WTC11 (cell line): Measurements from ENCODE around the gene LCORL. TPM values are rescaled to one million over a fixed set of nuclear protein-coding genes. Genes with fewer than 3 reads are reported as not detected.

Experiments used
- ATAC-seq: fragments of 200-7000 bp; cut with Tn5 transposase; 2 replicates; pipeline ENCODE4 v1.10.0; 2021; ENCODE audit warnings: mild to moderate bottlenecking, moderate library complexity
- CTCF ChIA-PET: fragments of 300-600 bp; sonication (Branson Sonifier 250); formaldehyde crosslinking; loops from one replicate; lab custom pipeline; 2021; ENCODE audit warnings: antibody characterized with exemption; lab: Charles Lee
- POLR2A ChIA-PET: fragments of 350-600 bp; sonication (Branson Sonifier 250); formaldehyde crosslinking; loops from one replicate; lab custom pipeline; 2021; ENCODE audit warnings: antibody characterized with exemption; lab: Charles Lee
- DNase-seq: peaks from one replicate; pipeline ENCODE4 v3.0.0; 2021; ENCODE audit warnings: low spot score
- H3K27ac Mint-ChIP-seq: 2 replicates; pipeline ENCODE4 v1.8.0; 2021; ENCODE audit warnings: mixed read lengths
- H3K27me3 Mint-ChIP-seq: 2 replicates; pipeline ENCODE4 v1.8.0; 2021; ENCODE audit warnings: low read depth, mild to moderate bottlenecking, moderate library complexity, mixed read lengths
- H3K36me3 Mint-ChIP-seq: 2 replicates; pipeline ENCODE4 v1.8.0; 2021; ENCODE audit warnings: mixed read lengths
- H3K4me1 Mint-ChIP-seq: 2 replicates; pipeline ENCODE4 v1.8.0; 2022; ENCODE audit warnings: mixed read lengths
- H3K4me3 Mint-ChIP-seq: 2 replicates; pipeline ENCODE4 v1.8.0; 2021; ENCODE audit warnings: mild to moderate bottlenecking, moderate library complexity, mixed read lengths
- H3K9me3 Mint-ChIP-seq: 2 replicates; pipeline ENCODE4 v1.8.0; 2021; ENCODE audit warnings: mixed read lengths
- CREB1 ChIP-seq: sonication (generic); formaldehyde crosslinking; IDR thresholded peaks from 2 replicates; pipeline ENCODE4 v1.8.0; 2023; ENCODE audit warnings: mild to moderate bottlenecking, missing genetic modification reagents
- EMX1 ChIP-seq: fragments of 250-450 bp; sonication (Bioruptor Pico); IDR thresholded peaks from 2 replicates; pipeline ENCODE4 v1.8.0; 2021; ENCODE audit warnings: mild to moderate bottlenecking
- ETV6 ChIP-seq: sonication (generic); formaldehyde crosslinking; IDR thresholded peaks from 2 replicates; pipeline ENCODE4 v1.8.1; 2022; ENCODE audit warnings: mild to moderate bottlenecking, missing genetic modification reagents
- HMGA2 ChIP-seq: fragments of 250-450 bp; sonication (Bioruptor Pico); IDR thresholded peaks from 2 replicates; pipeline ENCODE4 v1.4.0; 2021; ENCODE audit warnings: mild to moderate bottlenecking, moderate library complexity
- MYBL2 ChIP-seq: sonication (generic); formaldehyde crosslinking; IDR thresholded peaks from 2 replicates; pipeline ENCODE4 v1.8.1; 2023; ENCODE audit warnings: mild to moderate bottlenecking, moderate library complexity, missing genetic modification reagents
- NR1H2 ChIP-seq: sonication (generic); formaldehyde crosslinking; IDR thresholded peaks from 2 replicates; pipeline ENCODE4 v1.9.0; 2021; ENCODE audit warnings: mild to moderate bottlenecking, moderate library complexity, missing genetic modification reagents
- NR3C1 ChIP-seq: sonication (generic); formaldehyde crosslinking; conservative IDR thresholded peaks from 2 replicates; pipeline ENCODE4 v1.8.1; 2023; ENCODE audit warnings: low read depth, mild to moderate bottlenecking, missing genetic modification reagents
- SMAD4 ChIP-seq: sonication (generic); formaldehyde crosslinking; IDR thresholded peaks from 2 replicates; pipeline ENCODE4 v1.8.0; 2022; ENCODE audit warnings: mild to moderate bottlenecking, missing genetic modification reagents
- SOX15 ChIP-seq: fragments of 250-450 bp; sonication (Bioruptor Pico); IDR thresholded peaks from 2 replicates; pipeline ENCODE4 v1.9.0; 2021; ENCODE audit warnings: mild to moderate bottlenecking
- USF1 ChIP-seq: sonication (generic); formaldehyde crosslinking; IDR thresholded peaks from 2 replicates; pipeline ENCODE4 v1.8.0; 2022; ENCODE audit warnings: mild to moderate bottlenecking, missing genetic modification reagents
- ZNF396 ChIP-seq: fragments of 250-450 bp; sonication (Bioruptor Pico); IDR thresholded peaks from 2 replicates; pipeline ENCODE4 v1.8.0; 2021; ENCODE audit warnings: mild to moderate bottlenecking, moderate library complexity, borderline replicate concordance
- ZNF671 ChIP-seq: fragments of 250-450 bp; sonication (Bioruptor Pico); IDR thresholded peaks from 2 replicates; pipeline ENCODE4 v1.8.0; 2021; ENCODE audit warnings: mild to moderate bottlenecking
- total RNA-seq: library from RNA; stranded (reverse); gene quantifications from 3 replicates; pipeline ENCODE4 v1.2.3, GENCODE V29; 2021
- TF ChIP-seq, protein P1 (sequence below): fragments of 250-450 bp; sonication (Bioruptor Pico); IDR thresholded peaks from 2 replicates; pipeline ENCODE4 v1.9.0; 2021; ENCODE audit warnings: mild to moderate bottlenecking, borderline replicate concordance
- TF ChIP-seq, protein P2 (sequence below): sonication (generic); formaldehyde crosslinking; IDR thresholded peaks from 2 replicates; pipeline ENCODE4 v1.8.1; 2022; ENCODE audit warnings: mild to moderate bottlenecking, missing genetic modification reagents, moderate library complexity, borderline replicate concordance
- TF ChIP-seq, protein P3 (sequence below): fragments of 250-450 bp; sonication (Bioruptor Pico); conservative IDR thresholded peaks from 2 replicates; pipeline ENCODE4 v1.9.0; 2021; ENCODE audit warnings: mild to moderate bottlenecking
- TF ChIP-seq, protein P4 (sequence below): sonication (generic); formaldehyde crosslinking; IDR thresholded peaks from 2 replicates; pipeline ENCODE4 v1.8.0; 2022; ENCODE audit warnings: mild to moderate bottlenecking, missing genetic modification reagents
- TF ChIP-seq, protein P5 (sequence below): sonication (generic); formaldehyde crosslinking; IDR thresholded peaks from 2 replicates; pipeline ENCODE4 v1.8.1; 2022; ENCODE audit warnings: low read depth, missing genetic modification reagents, borderline replicate concordance

The LCORL gene
- total RNA-seq, 1 experiment from 2014 or later: 19.9 TPM

- H3K27ac Mint-ChIP-seq: no peak overlapping the region
- H3K36me3 Mint-ChIP-seq: peaks cover 34% of the 10 kb centered on the region
- CTCF ChIA-PET: no interaction called here
Observed at GRCh38 chr4:17957688-17958087, 63.9 kb downstream of the LCORL start.

GRCh38 chr4:17956245-17956644, 65.3 kb downstream of the LCORL start:
- POLR2A ChIA-PET: no interaction called here
- H3K27ac Mint-ChIP-seq: no peak overlapping the region
- H3K4me3 Mint-ChIP-seq: no peak overlapping the region
- ATAC-seq (no peak), DNase-seq (no peak)
- TF ChIP-seq, protein P1, sequence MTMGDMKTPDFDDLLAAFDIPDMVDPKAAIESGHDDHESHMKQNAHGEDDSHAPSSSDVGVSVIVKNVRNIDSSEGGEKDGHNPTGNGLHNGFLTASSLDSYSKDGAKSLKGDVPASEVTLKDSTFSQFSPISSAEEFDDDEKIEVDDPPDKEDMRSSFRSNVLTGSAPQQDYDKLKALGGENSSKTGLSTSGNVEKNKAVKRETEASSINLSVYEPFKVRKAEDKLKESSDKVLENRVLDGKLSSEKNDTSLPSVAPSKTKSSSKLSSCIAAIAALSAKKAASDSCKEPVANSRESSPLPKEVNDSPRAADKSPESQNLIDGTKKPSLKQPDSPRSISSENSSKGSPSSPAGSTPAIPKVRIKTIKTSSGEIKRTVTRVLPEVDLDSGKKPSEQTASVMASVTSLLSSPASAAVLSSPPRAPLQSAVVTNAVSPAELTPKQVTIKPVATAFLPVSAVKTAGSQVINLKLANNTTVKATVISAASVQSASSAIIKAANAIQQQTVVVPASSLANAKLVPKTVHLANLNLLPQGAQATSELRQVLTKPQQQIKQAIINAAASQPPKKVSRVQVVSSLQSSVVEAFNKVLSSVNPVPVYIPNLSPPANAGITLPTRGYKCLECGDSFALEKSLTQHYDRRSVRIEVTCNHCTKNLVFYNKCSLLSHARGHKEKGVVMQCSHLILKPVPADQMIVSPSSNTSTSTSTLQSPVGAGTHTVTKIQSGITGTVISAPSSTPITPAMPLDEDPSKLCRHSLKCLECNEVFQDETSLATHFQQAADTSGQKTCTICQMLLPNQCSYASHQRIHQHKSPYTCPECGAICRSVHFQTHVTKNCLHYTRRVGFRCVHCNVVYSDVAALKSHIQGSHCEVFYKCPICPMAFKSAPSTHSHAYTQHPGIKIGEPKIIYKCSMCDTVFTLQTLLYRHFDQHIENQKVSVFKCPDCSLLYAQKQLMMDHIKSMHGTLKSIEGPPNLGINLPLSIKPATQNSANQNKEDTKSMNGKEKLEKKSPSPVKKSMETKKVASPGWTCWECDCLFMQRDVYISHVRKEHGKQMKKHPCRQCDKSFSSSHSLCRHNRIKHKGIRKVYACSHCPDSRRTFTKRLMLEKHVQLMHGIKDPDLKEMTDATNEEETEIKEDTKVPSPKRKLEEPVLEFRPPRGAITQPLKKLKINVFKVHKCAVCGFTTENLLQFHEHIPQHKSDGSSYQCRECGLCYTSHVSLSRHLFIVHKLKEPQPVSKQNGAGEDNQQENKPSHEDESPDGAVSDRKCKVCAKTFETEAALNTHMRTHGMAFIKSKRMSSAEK: no peak
- TF ChIP-seq SOX15 (CRISPR knock-in tag) (no peak), HMGA2 (CRISPR knock-in tag) (no peak), ETV6 (CRISPR knock-in tag) (no peak), NR3C1 (no peak), EMX1 (no peak), CREB1 (CRISPR knock-in tag) (no peak), ZNF671 (CRISPR knock-in tag) (no peak), MYBL2 (CRISPR knock-in tag) (no peak), ZNF396 (no peak), SMAD4 (CRISPR knock-in tag) (no peak)
- TF ChIP-seq, protein P2, sequence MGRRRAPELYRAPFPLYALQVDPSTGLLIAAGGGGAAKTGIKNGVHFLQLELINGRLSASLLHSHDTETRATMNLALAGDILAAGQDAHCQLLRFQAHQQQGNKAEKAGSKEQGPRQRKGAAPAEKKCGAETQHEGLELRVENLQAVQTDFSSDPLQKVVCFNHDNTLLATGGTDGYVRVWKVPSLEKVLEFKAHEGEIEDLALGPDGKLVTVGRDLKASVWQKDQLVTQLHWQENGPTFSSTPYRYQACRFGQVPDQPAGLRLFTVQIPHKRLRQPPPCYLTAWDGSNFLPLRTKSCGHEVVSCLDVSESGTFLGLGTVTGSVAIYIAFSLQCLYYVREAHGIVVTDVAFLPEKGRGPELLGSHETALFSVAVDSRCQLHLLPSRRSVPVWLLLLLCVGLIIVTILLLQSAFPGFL (CRISPR knock-in tag): no peak
- TF ChIP-seq, protein P3, sequence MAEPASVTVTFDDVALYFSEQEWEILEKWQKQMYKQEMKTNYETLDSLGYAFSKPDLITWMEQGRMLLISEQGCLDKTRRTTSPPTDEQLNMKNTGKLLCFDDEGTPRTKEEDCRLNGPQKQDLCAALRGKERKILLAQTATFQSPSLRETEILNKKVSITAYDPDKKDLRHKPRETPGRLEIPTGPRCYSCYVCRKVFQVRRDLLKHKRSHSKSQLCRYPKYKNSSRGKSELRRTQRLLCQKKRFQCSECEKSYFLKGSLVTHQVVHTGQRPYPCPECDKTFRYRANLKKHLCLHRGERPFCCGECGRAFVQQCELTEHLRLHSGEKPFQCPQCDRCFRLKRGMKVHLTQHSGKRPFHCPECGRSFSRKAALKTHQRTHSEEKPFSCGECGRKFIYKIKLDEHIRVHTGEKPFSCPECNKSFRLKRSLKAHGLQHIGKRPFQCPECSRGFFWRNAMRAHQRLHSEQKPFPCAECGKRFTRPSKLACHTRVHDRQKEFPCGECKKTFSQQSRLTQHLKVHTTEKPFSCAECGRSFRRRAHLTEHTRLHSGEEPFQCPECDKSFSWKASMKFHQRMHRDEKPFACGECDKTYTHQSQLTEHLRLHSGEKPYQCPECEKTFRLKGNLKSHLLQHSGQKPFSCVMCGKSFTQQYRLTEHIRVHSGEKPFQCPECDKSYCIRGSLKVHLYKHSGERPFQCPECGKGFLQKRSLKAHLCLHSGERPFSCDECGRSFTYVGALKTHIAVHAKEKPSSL: no peak
- TF ChIP-seq, protein P4, sequence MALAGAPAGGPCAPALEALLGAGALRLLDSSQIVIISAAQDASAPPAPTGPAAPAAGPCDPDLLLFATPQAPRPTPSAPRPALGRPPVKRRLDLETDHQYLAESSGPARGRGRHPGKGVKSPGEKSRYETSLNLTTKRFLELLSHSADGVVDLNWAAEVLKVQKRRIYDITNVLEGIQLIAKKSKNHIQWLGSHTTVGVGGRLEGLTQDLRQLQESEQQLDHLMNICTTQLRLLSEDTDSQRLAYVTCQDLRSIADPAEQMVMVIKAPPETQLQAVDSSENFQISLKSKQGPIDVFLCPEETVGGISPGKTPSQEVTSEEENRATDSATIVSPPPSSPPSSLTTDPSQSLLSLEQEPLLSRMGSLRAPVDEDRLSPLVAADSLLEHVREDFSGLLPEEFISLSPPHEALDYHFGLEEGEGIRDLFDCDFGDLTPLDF (CRISPR knock-in tag): no peak
- H3K4me1 Mint-ChIP-seq: peaks cover 11% of the 10 kb centered on the region
- H3K36me3 Mint-ChIP-seq: peaks cover 31% of the 10 kb centered on the region
- CTCF ChIA-PET: no interaction called here
- H3K27me3 Mint-ChIP-seq: no peaks in the 10 kb centered on the region
- H3K9me3 Mint-ChIP-seq: peaks cover 5% of the 10 kb centered on the region

More at GRCh38 chr4:17957688-17958087, 63.9 kb downstream of the LCORL start:
- peaks cover 19% of the 10 kb centered on the region for H3K4me1 Mint-ChIP-seq
- peaks cover 5% of the 10 kb centered on the region for H3K9me3 Mint-ChIP-seq
- H3K27me3 Mint-ChIP-seq: no peaks in the 10 kb centered on the region
- POLR2A ChIA-PET: no interaction called here
- TF ChIP-seq, protein P5, sequence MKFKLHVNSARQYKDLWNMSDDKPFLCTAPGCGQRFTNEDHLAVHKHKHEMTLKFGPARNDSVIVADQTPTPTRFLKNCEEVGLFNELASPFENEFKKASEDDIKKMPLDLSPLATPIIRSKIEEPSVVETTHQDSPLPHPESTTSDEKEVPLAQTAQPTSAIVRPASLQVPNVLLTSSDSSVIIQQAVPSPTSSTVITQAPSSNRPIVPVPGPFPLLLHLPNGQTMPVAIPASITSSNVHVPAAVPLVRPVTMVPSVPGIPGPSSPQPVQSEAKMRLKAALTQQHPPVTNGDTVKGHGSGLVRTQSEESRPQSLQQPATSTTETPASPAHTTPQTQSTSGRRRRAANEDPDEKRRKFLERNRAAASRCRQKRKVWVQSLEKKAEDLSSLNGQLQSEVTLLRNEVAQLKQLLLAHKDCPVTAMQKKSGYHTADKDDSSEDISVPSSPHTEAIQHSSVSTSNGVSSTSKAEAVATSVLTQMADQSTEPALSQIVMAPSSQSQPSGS: no peak
- no peak for TF ChIP-seq USF1
- TF ChIP-seq NR1H2 (CRISPR knock-in tag): no peak
- TF ChIP-seq, all 79 proteins: peak for 0
- ATAC-seq: no peak
- DNase-seq: no peak
- no peak overlapping the region for H3K4me3 Mint-ChIP-seq
